GM19463 (cell line): ENCODE measurements around the gene NLGN2.

Experiments
- ATAC-seq: cut with Tn5 transposase; IDR thresholded peaks from one replicate; pipeline ENCODE4 v1.9.1; 2021; ENCODE audit warnings: mild to moderate bottlenecking, moderate library complexity; ENCODE audit not compliant: unreplicated experiment

NLGN2 gene

DNA sequence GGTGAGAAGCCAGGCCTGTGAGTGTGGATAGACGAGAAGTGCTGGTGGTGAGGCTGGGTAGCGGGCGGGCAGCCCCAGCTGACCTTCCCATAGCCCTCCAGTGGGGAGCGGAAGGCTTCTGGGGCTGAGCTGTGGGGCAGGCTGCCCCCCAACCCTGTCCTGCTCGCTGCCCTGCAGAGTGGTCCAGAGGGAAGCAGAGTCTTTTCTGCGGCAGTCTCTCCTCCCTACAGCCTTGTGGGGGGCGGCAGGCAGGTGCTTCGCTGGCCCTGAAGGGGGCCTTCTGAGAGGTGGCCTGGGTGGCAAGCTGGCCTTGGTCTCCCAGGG lies 3.7 kb downstream of the NLGN2 start:
- ATAC-seq = no peak

DNA sequence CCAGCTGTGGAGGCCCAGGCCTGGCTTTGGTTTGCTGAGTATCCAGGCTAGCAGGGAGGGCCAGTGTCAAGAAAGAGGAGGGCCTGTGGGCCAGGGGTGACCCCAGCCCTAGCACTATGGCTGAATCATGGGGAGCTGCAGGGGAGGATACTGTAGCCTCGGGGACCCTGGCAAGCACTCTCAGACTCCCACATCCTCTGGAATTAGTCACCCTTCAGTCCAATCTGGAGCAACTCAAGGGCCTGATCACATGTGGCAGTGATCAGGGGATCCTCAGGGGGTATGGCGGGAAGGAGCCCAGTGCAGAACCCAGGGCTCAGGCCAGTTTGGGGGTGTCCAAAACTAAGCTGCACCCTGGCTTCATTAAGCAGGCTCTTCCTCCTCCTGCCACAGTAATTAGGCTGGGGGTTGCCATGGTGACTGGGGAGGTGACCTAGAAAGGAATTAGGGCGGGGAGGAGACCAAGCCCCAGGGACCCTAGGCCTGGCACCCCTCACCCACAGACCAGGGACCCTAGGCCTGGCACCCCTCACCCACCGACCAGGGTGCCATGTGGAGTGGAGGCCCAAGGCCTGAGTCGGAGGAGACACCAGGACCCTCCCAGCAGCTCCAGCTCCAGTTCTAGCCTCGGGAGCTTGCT lies 5.8 kb downstream of the NLGN2 start:
- no peak for ATAC-seq

DNA sequence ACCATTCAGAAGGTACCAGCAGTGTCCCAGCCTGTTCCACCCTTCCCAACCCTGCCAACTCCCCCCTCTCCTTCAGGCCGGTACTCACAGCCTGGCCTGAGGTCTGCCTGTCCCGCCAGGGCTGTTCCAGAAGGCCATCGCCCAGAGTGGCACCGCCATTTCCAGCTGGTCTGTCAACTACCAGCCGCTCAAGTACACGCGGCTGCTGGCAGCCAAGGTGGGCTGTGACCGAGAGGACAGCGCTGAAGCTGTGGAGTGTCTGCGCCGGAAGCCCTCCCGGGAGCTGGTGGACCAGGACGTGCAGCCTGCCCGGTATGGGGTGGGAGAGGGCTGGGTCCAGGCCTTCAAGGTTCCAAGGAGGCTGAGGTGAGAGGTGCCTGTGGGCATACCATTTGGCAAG lies 7.2 kb downstream of the NLGN2 start:
- no peak for ATAC-seq

DNA sequence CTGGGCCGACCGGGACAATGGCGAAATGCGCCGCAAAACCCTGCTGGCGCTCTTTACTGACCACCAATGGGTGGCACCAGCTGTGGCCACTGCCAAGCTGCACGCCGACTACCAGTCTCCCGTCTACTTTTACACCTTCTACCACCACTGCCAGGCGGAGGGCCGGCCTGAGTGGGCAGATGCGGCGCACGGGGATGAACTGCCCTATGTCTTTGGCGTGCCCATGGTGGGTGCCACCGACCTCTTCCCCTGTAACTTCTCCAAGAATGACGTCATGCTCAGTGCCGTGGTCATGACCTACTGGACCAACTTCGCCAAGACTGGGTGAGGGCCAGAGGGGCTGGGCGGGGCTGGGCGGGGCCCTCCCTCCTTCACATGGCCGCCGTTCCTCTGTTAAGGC lies 8.1 kb downstream of the NLGN2 start:
- no peak for ATAC-seq

DNA sequence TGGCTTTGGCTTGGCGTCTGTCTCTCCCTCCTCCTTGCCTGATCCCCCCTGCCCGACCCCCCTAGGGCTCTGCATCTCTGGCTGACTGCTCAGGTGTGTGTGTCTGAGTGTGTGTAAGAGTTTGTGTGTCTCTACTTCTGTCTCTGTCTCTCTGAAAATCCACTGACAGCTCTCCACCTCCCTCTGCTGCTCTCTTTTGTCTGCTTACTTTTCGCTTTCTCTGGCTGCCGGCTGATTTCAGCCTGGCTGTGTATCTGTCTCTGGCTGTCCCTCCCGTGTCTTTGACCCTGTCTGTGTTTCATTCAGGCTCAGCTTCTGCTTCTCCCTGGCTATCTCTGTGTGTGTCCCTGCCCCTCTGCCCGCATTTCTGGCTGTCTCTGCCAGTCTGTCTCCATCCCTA lies 8.7 kb downstream of the NLGN2 start:
- ATAC-seq = no peak

DNA sequence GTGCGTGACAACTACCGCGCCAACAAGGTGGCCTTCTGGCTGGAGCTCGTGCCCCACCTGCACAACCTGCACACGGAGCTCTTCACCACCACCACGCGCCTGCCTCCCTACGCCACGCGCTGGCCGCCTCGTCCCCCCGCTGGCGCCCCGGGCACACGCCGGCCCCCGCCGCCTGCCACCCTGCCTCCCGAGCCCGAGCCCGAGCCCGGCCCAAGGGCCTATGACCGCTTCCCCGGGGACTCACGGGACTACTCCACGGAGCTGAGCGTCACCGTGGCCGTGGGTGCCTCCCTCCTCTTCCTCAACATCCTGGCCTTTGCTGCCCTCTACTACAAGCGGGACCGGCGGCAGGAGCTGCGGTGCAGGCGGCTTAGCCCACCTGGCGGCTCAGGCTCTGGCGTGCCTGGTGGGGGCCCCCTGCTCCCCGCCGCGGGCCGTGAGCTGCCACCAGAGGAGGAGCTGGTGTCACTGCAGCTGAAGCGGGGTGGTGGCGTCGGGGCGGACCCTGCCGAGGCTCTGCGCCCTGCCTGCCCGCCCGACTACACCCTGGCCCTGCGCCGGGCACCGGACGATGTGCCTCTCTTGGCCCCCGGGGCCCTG lies 9.5 kb downstream of the NLGN2 start:
- ATAC-seq = no peak

DNA sequence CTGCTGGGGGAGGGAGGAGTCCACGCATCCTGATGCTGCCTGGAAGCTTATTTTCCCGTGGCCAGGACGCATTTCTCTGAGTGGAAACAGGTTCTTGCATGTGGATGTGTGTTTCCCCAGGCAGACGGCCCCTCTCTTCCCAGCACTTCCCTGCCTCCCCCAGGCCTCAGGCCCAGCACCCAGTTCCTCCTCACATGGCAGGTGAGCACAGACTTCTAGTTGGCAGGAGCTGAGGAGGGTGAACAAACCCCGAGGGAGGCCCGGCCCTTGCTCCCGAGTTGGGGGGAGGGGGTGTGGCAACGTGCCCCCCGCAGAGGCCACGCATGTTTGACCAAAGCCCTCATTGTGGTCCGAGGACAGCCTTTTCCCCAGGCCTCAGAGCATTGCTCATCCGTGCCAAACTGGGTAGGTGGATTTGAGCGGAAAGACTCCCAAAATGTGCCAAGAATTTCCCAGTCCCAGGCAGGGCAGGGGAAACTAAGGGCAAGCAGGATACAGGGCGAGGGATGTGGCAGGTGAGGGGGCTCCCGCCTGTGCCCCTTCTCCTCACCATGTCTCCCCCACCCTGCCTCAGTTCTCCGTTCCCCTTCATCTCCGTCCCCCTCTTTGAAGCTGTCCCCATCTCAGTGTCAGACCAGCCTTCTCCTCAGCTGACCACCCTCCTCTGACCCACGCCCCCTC lies 11.0 kb downstream of the NLGN2 start:
- no peak for ATAC-seq

DNA sequence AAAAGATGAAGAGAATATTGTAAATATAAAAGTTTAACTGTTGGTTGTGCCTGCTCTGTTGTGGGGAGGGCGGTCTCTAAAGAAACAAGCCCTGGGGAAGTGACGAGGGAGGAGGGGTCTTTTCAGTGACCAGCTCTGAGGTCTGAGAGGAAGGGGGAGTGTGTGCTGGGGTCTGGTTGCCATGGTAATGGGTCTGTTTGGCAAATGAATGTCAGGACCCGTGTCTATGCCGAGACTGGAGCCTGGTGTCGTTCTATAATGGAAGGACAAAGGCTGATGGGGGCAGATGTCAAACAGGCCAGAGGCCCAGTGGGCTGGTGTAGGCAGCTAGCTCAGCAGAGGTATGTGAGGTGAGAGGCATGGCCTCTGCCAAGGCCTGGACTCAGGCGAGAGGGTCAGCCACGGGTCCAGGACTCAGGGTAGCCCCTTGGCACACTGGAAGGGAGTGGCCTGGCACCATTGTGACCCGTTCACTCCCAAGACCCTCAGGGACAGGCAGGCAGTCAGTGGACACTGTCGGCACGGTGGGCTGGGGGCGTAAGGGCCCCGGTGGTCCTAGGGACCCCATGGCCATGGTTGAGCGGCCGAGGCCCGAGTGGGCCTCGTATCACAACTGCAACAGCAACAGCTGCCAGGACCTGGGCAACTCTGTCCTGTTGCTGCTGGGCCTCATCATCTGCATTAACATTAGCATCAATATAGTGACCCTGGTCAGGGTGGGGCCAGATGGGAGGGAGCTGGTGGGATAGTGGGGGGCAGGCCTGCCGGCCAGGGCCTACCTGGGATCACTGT lies 12.4 kb downstream of the NLGN2 start, which contains the start of gene SPEM1:
SPEM1 (plus strand) TSS at position 506 of the 792 bp plus-strand sequence; CDS start at position 567, 61 bp downstream.
- no peak for ATAC-seq

DNA sequence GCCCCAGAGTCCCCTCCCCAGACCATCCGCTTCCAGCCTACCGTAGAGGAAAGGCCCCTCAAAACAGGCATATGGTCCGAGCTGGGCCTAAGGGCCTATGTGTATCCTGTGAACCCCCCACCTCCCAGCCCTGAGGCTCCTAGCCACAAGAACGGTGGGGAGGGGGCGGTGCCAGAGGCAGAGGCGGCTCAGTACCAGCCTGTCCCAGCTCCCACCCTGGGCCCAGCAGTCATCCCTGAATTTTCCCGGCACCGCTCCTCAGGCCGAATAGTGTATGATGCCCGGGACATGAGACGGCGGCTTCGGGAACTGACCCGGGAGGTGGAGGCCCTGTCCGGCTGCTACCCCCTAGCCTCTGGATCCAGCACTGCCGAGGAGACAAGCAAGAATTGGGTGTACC lies 13.5 kb downstream of the NLGN2 start:
- no peak for ATAC-seq

DNA sequence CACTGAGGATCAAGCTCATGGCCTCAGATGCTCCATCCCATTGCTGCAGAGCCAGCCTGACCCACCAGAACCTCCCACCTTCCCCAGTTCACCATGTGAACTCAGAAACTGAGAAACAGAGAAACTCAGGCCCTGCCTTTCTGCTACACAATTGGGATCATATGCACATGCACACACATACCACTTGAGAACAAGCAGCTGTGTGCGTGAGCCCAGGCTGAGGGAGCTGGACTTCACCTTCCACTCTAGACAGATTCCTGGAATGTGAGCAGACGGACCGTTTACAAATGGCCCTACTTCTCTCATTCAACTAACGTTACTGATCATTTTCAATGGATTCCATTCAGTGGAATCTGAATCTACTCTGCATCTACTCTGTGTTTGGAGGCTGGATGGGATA lies 16.0 kb downstream of the NLGN2 start:
- no peak for ATAC-seq

DNA sequence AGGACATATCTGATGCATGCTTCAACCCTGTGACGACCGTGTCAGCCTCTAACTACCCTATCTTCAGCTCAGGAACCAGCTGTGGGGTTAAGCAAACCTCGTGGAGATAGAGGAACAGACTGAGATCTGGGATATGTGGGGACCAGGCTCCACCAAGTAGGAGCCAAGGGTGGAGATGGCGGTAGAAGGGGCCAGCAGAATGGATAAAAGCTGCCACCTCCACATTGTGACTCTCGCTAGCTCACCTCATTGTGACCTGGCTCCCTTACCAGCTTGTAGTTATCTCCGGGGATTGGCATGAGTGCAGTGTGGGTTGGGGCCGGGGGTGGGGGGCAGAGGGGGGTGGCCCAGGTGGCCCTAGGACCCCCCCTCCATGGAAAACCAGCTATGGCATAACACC lies 17.7 kb downstream of the NLGN2 start, which contains the start of gene SPEM2:
SPEM2 (plus strand) TSS at position 301 of the 400 bp plus-strand sequence; CDS start at position 374, 73 bp downstream.
- no peak for ATAC-seq

DNA sequence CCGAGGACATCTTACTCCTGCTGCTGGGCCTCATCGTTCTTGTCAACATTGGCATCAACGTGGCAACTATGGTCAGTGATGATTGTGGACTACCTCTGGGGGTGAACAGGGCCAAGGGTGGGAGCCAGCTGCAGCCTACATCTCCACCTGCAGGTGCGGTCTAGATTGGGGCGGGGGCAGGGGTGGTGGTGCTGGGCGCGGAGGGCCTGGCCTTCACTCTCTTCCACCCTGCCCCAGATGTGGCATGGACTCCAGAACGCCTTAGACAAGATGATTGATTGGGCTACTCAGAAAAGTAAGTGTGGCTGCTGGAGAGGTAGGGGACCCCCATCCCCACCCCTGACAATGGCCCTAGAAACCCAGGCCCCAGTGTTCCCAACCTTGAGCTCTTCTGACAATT lies 18.1 kb downstream of the NLGN2 start:
- ATAC-seq = no peak

DNA sequence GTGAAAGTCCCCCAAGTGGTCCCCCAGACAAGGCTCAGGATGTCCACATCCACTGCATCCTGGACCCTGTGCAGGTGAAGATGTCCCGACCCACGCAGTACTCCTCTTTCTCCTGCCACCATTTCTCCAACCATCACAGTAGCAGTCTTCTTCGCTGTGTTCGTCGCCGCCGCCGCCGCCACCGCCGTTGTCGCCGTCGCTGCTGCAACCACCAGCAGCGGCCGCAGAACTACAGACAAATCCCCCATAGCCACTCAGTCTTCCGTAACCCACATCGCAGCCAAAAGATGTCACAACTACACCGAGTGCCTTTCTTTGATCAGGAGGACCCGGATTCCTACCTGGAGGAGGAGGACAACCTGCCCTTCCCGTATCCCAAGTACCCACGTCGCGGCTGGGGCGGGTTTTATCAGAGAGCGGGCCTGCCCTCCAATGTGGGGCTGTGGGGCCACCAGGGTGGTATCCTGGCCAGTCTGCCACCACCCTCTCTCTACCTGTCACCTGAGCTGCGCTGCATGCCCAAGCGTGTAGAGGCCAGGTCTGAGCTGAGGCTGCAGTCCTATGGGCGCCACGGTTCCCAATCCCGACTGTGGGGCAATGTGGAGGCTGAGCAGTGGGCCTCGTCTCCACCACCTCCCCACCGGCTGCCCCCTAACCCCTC lies 18.7 kb downstream of the NLGN2 start:
- ATAC-seq = no peak

DNA sequence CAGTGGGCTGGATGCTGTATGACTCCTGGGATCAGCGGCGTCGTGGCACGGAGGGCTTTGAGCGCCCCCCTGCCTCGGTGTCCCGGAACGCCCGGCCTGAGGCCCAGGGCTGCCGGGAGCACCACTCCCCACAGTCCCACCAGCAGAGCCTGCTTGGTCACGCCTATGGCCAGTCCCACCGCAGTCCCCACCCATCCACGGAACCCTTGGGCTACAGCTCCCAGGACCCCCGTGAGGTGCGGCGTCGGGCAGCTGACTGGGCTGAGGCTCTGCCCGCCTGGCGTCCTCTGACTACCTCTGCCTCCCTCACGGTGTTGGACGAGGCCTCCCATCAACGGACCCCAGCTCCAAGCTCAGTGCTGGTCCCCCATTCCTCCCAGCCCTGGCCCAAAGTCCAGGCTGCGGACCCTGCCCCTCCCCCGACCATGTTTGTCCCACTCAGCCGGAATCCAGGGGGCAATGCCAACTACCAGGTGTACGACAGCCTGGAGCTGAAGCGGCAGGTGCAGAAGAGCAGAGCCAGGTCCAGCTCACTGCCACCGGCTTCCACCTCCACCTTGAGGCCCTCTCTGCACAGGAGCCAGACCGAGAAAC lies 19.3 kb downstream of the NLGN2 start:
- ATAC-seq = no peak

DNA sequence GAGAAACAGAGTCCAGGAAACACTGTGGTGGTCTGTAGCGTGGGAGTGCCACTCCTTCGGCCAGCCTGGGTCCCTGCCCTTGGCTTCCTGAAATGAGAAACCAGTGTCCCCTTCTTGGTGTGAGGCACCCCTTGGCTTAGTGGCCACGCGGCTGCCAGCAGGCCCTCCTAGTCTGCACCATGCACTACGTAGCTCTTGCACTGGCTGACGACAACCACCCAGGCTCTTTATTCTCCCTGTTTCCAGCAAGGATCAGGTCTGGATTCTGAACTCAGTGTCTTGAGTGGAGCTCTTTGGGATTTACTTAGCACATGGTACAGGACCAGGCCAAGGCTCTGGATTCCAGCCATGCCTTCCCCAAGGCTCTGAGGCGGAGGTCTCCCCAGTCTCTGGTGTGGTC lies 19.9 kb downstream of the NLGN2 start:
- ATAC-seq = no peak

DNA sequence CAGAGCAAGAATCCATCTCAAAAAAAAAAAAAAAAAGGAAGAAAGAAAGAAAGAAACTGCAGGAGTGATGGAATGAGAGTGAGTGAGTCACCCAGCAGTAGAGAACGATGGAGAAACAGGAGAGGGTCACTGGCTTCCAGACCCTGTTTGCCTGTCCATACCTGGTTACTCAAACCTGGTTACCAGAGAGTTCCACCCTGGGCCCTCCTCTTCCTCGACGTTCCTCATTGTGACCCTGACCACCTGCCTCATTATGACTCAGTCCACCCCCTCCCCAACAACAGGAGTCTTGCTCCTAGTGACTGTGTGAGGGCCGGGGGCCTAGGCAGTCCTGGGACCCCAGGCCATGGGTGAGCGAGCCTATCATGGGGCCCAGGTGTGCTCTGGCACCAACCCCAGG lies 20.9 kb downstream of the NLGN2 start, which contains the start of gene SPEM3:
SPEM3 (plus strand) TSS at position 301 of the 400 bp plus-strand sequence; CDS start at position 347, 46 bp downstream.
- ATAC-seq = no peak

DNA sequence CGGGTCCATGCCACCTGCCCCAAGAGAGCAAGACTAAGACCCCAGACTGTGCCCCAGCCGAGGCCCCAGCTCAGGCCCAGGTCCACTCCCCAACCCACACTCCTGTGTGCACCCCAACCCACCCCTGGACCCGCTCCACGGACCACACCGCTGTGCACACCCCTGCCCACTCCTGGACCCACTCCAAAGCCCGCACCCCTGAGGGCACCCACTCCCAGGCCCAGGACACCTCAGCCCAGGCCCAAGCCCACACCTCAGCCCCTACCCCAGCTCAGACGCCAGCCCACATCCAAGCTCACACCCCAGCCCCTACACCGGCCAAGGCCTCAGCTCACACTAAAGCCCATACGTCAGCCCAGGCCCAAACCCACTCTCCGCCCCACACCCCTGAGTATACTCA lies 22.1 kb downstream of the NLGN2 start:
- ATAC-seq = no peak

DNA sequence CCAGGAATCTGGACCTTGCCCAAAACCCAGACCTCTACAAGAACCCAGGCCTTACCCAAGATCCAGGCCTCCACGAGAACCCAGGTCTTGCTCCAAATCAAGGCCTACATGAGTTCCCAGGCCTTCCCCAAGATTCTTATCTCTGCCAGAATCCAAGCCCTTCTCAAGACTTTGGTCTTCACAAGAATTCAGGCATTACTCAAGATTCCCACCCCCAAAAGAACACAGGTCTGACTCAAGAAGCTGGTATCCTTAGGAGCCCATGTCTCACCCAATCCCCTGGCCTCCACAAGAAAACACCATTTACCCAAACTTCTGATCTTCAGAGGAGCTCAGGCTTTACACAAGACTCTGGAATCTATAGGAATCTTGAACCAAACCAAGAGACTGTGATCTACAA lies 23.6 kb downstream of the NLGN2 start:
- ATAC-seq = no peak

DNA sequence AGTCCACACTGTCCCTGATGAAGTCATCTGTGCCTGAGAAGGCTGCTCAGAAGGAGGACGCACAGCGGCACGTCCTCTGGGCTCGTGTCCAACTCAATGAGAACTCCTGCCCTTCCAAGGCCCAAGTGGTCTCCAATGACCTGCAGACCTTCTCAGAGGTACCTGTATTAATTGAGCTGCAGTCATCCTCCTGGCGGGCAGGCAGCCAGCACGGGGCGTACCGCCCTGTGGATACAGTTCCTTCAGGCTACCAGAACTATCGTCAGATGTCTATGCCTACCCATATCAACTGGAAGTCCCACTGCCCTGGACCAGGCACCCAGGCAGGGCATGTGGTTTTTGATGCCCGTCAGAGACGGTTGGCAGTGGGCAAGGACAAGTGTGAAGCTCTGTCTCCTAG lies 24.7 kb downstream of the NLGN2 start:
- no peak for ATAC-seq

DNA sequence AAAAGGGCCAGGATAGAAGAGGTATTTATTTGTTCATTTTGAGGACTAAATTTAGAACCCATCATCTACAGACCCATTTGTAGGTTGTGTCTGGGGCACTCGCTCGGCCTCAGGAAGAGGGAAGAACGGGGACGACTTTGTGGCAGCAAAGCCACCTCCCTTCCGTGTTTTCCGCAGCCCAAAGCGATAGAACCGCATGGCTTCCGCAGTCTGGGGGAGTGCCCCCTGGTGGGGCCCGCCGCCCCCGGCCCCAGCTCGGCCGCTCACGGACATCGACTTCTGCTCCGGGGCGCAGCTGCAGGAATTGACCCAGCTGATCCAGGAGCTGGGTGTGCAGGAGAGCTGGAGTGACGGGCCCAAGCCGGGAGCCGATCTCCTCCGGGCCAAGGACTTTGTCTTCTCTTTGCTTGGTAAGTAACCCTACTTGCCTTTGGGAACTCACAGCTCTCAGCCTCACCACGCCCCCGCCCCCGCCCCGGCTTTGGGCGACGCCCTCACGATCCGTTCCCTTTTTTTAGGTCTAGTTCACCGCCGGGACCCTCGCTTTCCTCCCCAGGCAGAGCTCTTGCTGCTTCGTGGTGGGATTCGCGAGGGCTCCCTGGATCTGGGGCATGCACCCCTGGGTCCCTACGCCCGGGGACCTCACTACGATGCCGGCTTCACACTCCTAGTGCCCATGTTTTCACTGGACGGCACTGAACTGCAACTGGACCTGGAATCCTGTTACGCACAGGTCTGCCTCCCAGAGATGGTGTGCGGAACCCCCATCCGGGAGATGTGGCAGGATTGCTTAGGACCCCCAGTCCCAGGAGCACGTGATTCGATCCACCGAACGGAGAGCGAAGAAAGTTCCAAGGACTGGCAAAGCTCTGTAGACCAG lies 28.3 kb downstream of the NLGN2 start:
- ATAC-seq = no peak
